Naive B cell (primary cell): ENCODE results near the gene SIGLEC9. TPM values are rescaled to one million over a fixed set of nuclear protein-coding genes. Genes with fewer than 3 reads are reported as not detected.
A peak's percentile ranks its signal among the peaks of the same experiment; 100 is the strongest.
"Not testable (repeated sequence)": the region's sequence is repeated elsewhere in the genome, so short reads cannot be mapped to it uniquely, and the experiment has no call there.

Experiments used
- ATAC-seq, 2 donors: fragments of 150-1000 bp; cut with Tn5 transposase; 2 replicates each; pipeline ENCODE4 v1.10.0; 2021; ENCODE audit warnings: low read depth in 2 of 2, mild to moderate bottlenecking in 2 of 2, moderate library complexity in 2 of 2
- DNase-seq: peaks from one replicate; pipeline ENCODE4 v3.0.0; 2022
- H3K27ac Mint-ChIP-seq, 6 donors: one replicate each; pipeline ENCODE4 v1.8.0; 2020 to 2022; ENCODE audit warnings: mild to moderate bottlenecking in 6 of 6, mixed read lengths in 6 of 6, moderate library complexity in 5 of 6, inconsistent platforms in 2 of 6
- H3K27me3 Mint-ChIP-seq, 3 donors: one replicate each; pipeline ENCODE4 v1.8.0; 2021 to 2022; ENCODE audit warnings: mixed read lengths in 3 of 3, mild to moderate bottlenecking in 1 of 3
- H3K36me3 Mint-ChIP-seq, 2 donors: one replicate each; pipeline ENCODE4 v1.8.0; 2020 to 2022; ENCODE audit warnings: mixed read lengths in 2 of 2, inconsistent platforms in 1 of 2, mild to moderate bottlenecking in 1 of 2
- H3K4me1 Mint-ChIP-seq, 3 donors: one replicate each; pipeline ENCODE4 v1.8.0; 2020 to 2022; ENCODE audit warnings: mixed read lengths in 3 of 3, inconsistent platforms in 1 of 3, mild to moderate bottlenecking in 1 of 3, moderate library complexity in 1 of 3
- H3K4me3 Mint-ChIP-seq, 8 donors: one replicate each; pipeline ENCODE4 v1.8.0; 2020 to 2022; ENCODE audit warnings: mild to moderate bottlenecking in 8 of 8, mixed read lengths in 8 of 8, moderate library complexity in 8 of 8, inconsistent platforms in 2 of 8
- H3K9me3 Mint-ChIP-seq, 7 donors: one replicate each; pipeline ENCODE4 v1.8.0; 2020 to 2022; ENCODE audit warnings: mixed read lengths in 7 of 7, mild to moderate bottlenecking in 5 of 7, inconsistent platforms in 2 of 7, moderate library complexity in 1 of 7
- polyA plus RNA-seq, 6 donors: library from polyadenylated mRNA; unstranded; fragments of 300-500 nt; fragmentation: Illumina TruSeq; gene quantifications; one replicate each; pipeline ENCODE4 v1.2.3, GENCODE V29; 2021; ENCODE audit warnings: low read depth in 6 of 6

SIGLEC9 gene
- polyA plus RNA-seq, 6 donors from 2014 or later: 0.25 to 1.3 TPM; not detected in 4

- H3K36me3 Mint-ChIP-seq: no peaks in the 10 kb centered on the region
- peaks cover 29 to 48% (median 36%) of the 10 kb centered on the region in 3 donors for H3K4me1 Mint-ChIP-seq
- peaks cover 0 to 15% (median 4%) of the 10 kb centered on the region in 7 donors for H3K9me3 Mint-ChIP-seq
- H3K4me3 Mint-ChIP-seq: peak overlapping the region in 1 of 8 donors; percentile 18
- H3K27ac Mint-ChIP-seq: no peak overlapping the region
- H3K27me3 Mint-ChIP-seq: peaks cover 16 to 52% (median 51%) of the 10 kb centered on the region in 3 donors
- DNase-seq: no peak
- no peak for ATAC-seq
Observed at GRCh38 chr19:51135986-51136762, 11.5 kb downstream of the SIGLEC9 start.

GRCh38 chr19:51136851-51137551 is 12.3 kb downstream of the SIGLEC9 start:
- DNase-seq (no peak), ATAC-seq (no peak)
- Mint-ChIP-seq H3K27me3 (peaks cover 16 to 56% (median 50%) of the 10 kb centered on the region in 3 donors), H3K9me3 (peaks cover 0 to 15% (median 4%) of the 10 kb centered on the region in 7 donors), H3K4me1 (peaks cover 27 to 43% (median 37%) of the 10 kb centered on the region in 3 donors), H3K36me3 (no peaks in the 10 kb centered on the region), H3K27ac (peak overlapping the region in 1 of 6 donors; percentile 27), H3K4me3 (peak overlapping the region in 2 of 8 donors; percentile 30 to 41)

- DNase-seq (no peak), ATAC-seq (no peak)
- peaks cover 0 to 15% (median 4%) of the 10 kb centered on the region in 7 donors for H3K9me3 Mint-ChIP-seq
- H3K27me3 Mint-ChIP-seq: peaks cover 16 to 56% (median 42%) of the 10 kb centered on the region in 3 donors
- H3K36me3 Mint-ChIP-seq: no peaks in the 10 kb centered on the region
- peaks cover 19 to 35% (median 30%) of the 10 kb centered on the region in 3 donors for H3K4me1 Mint-ChIP-seq
- no peak overlapping the region for H3K27ac Mint-ChIP-seq
- no peak overlapping the region for H3K4me3 Mint-ChIP-seq
Observed at GRCh38 chr19:51137792-51138425, 13.2 kb downstream of the SIGLEC9 start.

- Mint-ChIP-seq H3K4me1 (peaks cover 19 to 35% (median 30%) of the 10 kb centered on the region in 3 donors), H3K27ac (peak overlapping the region in 1 of 6 donors; percentile 7), H3K9me3 (peaks cover 0 to 15% (median 4%) of the 10 kb centered on the region in 7 donors), H3K36me3 (no peaks in the 10 kb centered on the region), H3K4me3 (no peak overlapping the region), H3K27me3 (peaks cover 16 to 55% (median 42%) of the 10 kb centered on the region in 3 donors)
- no peak for DNase-seq
- ATAC-seq: no peak
Observed at GRCh38 chr19:51138549-51138979, 13.9 kb downstream of the SIGLEC9 start.

GRCh38 chr19:51139299-51140014 is 14.8 kb downstream of the SIGLEC9 start:
- Mint-ChIP-seq H3K9me3 (peaks cover 0 to 12% (median 4%) of the 10 kb centered on the region in 7 donors), H3K27ac (peak overlapping the region in 3 of 6 donors; percentile 2 to 85 (median 28)), H3K4me1 (peaks cover 19 to 35% (median 30%) of the 10 kb centered on the region in 3 donors), H3K27me3 (peaks cover 15 to 54% (median 41%) of the 10 kb centered on the region in 3 donors), H3K36me3 (no peaks in the 10 kb centered on the region), H3K4me3 (peak overlapping the region in 7 of 8 donors; percentile 17 to 84 (median 56))
- DNase-seq (no peak), ATAC-seq (peak; percentile 41 to 48)

- Mint-ChIP-seq H3K9me3 (peaks cover 0 to 7% (median 0%) of the 10 kb centered on the region in 7 donors), H3K4me1 (peaks cover 19 to 35% (median 30%) of the 10 kb centered on the region in 3 donors), H3K36me3 (no peaks in the 10 kb centered on the region), H3K4me3 (peak overlapping the region in 1 of 8 donors; percentile 17), H3K27ac (no peak overlapping the region), H3K27me3 (peaks cover 11 to 53% (median 35%) of the 10 kb centered on the region in 3 donors)
- ATAC-seq (no peak), DNase-seq (no peak)
Observed at GRCh38 chr19:51140441-51140840, 15.7 kb downstream of the SIGLEC9 start.

- peaks cover 19 to 35% (median 30%) of the 10 kb centered on the region in 3 donors for H3K4me1 Mint-ChIP-seq
Observed at GRCh38 chr19:51141181-51141580, 16.5 kb downstream of the SIGLEC9 start.

GRCh38 chr19:51142119-51142518 is 17.4 kb downstream of the SIGLEC9 start, which contains the start of gene SIGLEC7:
Gene SIGLEC7 (plus strand): TSS chr19:51142301. CDS start chr19:51142370, 69 bp downstream.
- Mint-ChIP-seq H3K27me3 (peaks cover 8 to 49% (median 26%) of the 10 kb centered on the region in 3 donors), H3K4me1 (peaks cover 18 to 32% (median 28%) of the 10 kb centered on the region in 3 donors), H3K27ac (peak within 1 kb of the TSS in 1 of 6 donors; percentile 51), H3K4me3 (no peak within 1 kb of the TSS), H3K9me3 (no peaks in the 10 kb centered on the region), H3K36me3 (no peaks in the 10 kb centered on the region)
- no peak for ATAC-seq
- no peak for DNase-seq

More at GRCh38 chr19:51141181-51141580, 16.5 kb downstream of the SIGLEC9 start:
- H3K9me3 Mint-ChIP-seq: no peaks in the 10 kb centered on the region
- no peak for ATAC-seq
- H3K4me3 Mint-ChIP-seq: no peak overlapping the region
- H3K27ac Mint-ChIP-seq: peak overlapping the region in 1 of 6 donors; percentile 51
- peaks cover 11 to 55% (median 34%) of the 10 kb centered on the region in 3 donors for H3K27me3 Mint-ChIP-seq
- no peaks in the 10 kb centered on the region for H3K36me3 Mint-ChIP-seq
- no peak for DNase-seq

- not testable (repeated sequence) for H3K36me3 Mint-ChIP-seq, ATAC-seq, H3K9me3 Mint-ChIP-seq, H3K4me3 Mint-ChIP-seq, DNase-seq, H3K27ac Mint-ChIP-seq
- peaks cover 18 to 24% (median 23%) of the 10 kb centered on the region in 3 donors for H3K4me1 Mint-ChIP-seq
- peaks cover 0 to 48% (median 25%) of the 10 kb centered on the region in 3 donors for H3K27me3 Mint-ChIP-seq
Observed at GRCh38 chr19:51142809-51143475, 18.2 kb downstream of the SIGLEC9 start.

GRCh38 chr19:51143486-51143885 is 18.8 kb downstream of the SIGLEC9 start:
- no peak for ATAC-seq
- DNase-seq: no peak
- Mint-ChIP-seq H3K27me3 (peaks cover 0 to 47% (median 29%) of the 10 kb centered on the region in 3 donors), H3K4me3 (no peak overlapping the region), H3K27ac (no peak overlapping the region), H3K4me1 (peaks cover 18 to 29% (median 24%) of the 10 kb centered on the region in 3 donors), H3K36me3 (no peaks in the 10 kb centered on the region), H3K9me3 (no peaks in the 10 kb centered on the region)

GRCh38 chr19:51144482-51145045 is 19.9 kb downstream of the SIGLEC9 start:
- Mint-ChIP-seq H3K27ac (no peak overlapping the region), H3K36me3 (no peaks in the 10 kb centered on the region), H3K4me3 (no peak overlapping the region), H3K4me1 (peaks cover 10 to 27% (median 20%) of the 10 kb centered on the region in 3 donors), H3K27me3 (peaks cover 0 to 47% (median 26%) of the 10 kb centered on the region in 3 donors), H3K9me3 (no peaks in the 10 kb centered on the region)
- ATAC-seq (no peak), DNase-seq (no peak)
